Left lobe of liver (tissue), 2 donors: ENCODE measurements around the gene AKAIN1. TPM values are rescaled to one million over a fixed set of nuclear protein-coding genes. Genes with fewer than 3 reads are reported as not detected.

ENCODE experiments used
- ATAC-seq: fragments of 200-7000 bp; cut with Tn5 transposase; one replicate; pipeline ENCODE4 v1.9.1; 2020; ENCODE audit warnings: mild to moderate bottlenecking, moderate library complexity
- DNase-seq: peaks from one replicate; pipeline ENCODE4 v3.0.0-alpha.2; 2020; ENCODE audit warnings: low spot score
- total RNA-seq: library from RNA; stranded (reverse); gene quantifications from one replicate; pipeline ENCODE4 v1.2.1, GENCODE V29; 2021
- donor health status: DM: no; HTN: no; CAD: no; lungs with moderate emphysema.
- donor health status: DM: no; HTN: yes; CAD: no.

AKAIN1 gene, protein sequence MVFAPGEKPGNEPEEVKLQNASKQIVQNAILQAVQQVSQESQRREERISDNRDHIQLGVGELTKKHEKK
- total RNA-seq, result 0.88 TPM

DNA sequence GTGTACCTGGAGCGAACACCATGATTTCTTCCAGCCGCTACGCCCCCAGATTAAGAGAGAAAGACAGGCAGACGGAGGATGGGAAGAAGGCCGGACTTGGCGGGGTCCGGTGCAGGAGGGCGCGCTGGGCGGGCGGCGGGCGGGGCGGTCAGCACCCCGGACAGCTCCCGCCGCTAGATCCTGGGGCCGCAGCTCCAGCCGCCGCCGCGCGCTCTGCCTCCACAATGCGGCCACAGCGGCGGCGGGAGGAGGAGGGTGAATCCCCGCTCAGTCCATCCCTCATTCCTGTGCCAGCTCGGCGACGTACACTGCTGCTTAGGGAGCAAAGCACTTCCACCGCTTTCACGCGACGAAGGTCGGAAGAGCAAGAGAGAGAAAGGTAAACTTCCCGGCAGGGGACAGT, at the start of gene AKAIN1:
Gene AKAIN1, minus strand, starts transcription at position 226 of the 403 bp plus-strand sequence. Its CDS starts 204 bp downstream, at position 22.
- DNase-seq (no peak), ATAC-seq (peak; percentile 93)

DNA sequence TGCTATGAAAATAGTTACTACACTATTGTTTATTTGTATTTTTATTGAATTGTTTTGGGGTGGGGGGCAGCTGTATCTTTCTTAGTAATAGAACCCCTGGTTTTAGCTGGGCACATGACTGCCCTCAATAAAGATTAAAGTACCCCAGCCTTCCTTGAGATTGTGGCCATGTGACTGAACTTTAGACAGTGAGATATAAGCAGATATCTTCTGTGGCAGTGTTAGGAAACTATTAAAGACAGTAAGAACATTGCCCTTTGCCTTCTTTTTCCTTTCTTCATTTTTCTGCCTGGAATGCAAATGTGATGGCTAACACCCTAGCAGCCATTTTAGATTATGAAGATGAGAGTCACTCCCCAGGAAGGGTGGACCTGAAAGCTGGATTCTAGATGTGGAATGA, 47.9 kb upstream of the AKAIN1 start:
- DNase-seq (no peak), ATAC-seq (no peak)

- ATAC-seq, result no peak
- no peak for DNase-seq
Observed at GRCh38 chr18:5239447-5239846, 42.4 kb upstream of the AKAIN1 start.

GRCh38 chr18:5238371-5238976, 41.4 kb upstream of the AKAIN1 start:
- DNase-seq (peak; percentile 90), ATAC-seq (peak; percentile 86)

DNA sequence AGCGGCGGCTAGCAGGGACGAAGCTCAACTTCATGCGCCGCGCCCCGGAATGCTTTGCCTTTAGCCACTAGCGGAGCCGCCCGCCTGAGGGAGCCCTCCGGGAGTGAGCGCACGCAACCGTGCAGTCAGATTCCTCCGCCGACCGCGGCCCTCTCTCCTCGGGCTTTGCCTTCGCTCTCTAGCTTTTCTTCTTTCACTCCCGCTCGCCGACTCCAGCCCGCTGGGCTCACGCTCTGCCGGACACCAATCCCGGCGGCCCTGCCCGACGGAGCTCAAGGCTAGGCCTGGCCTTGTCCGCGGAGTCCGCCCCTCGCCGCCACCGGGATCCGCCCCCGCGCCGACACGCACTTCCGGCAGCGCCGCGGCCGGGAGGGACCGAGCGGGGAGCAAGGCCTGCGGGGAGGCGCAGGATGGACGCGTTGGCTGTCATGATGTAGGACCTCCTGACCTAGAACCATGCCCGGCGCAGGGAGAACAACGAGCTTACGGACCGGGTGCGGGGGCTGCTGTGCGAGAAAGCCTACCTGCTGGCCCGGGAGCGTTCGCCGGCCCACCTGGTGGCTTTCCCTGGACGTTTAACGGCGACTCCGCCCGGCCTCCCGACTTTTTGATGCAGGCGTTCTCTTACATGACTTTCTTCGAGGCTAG, 40.8 kb upstream of the AKAIN1 start:
- peak; percentile 91 for DNase-seq
- ATAC-seq, result peak; percentile 94

- DNase-seq, result no peak
Observed at GRCh38 chr18:5237083-5237722, 40.1 kb upstream of the AKAIN1 start.

DNA sequence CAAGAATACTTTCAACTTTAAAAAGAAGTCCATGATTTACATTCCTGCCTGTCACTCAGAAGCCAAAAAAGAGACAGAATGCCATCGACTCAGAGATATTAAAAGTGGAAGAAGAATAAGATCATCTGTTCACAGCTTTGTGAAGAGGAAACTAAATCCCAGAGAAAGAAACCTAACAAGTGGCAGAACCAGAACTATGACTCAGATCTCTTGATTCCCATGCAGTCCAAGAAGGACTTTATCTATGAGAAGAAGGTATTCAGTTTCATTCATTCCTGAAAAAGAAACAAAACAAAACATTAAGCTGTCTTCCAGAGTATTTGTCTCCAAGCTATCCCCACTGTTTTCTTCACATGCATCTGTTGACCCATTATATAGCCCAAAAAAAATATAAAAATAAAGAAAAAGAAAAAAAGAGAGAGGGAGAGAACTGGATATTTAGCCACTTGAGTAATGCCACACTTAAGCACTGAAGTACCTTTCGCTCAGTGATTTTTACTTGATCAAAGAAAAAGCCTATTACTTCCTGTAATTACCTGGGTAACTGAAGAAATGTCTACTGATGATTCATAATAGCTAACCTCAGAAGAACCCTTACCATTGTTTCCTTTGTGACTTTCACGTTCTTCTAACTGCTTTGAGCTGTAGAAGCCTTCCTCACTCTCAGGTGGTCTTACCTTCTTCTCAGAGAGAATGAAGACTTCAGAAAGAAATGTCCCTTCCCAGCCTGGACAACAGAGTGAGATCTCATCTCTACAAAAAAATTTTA, 17.7 kb upstream of the AKAIN1 start:
- no peak for ATAC-seq
- no peak for DNase-seq

More at GRCh38 chr18:5237083-5237722, 40.1 kb upstream of the AKAIN1 start:
- ATAC-seq, result peak; percentile 55

DNA sequence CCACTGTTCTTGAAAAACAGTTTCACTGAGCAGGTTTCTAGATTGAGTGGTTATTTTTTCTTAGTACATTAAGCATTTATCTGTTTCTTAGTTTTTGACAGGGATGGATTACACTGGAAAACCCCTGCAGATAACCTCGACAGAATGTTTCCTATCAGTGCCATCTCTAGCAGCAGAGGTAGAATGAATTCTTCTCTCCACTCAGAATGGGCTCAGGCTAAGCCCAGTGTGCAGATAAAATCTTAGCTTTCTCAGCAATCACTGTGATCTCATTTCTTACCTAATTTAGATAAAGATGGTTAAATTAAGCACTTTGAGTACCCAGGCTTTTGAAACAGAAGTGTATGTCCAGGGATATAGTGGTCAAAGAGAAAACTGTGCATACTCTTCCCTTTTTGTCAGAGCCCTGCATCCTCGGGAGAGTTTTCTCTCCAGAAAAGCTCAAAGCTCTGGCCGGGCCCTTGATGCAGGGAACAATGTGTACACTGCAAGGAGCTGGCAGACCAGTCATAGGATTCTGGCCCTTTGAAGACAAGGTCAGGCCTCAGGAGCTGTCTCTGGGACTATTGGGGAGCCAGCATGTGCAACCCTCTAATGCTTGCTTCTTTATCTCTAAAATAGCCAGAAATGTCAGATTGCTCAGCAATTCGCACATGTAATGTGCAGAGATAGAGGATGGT, 10.6 kb upstream of the AKAIN1 start:
- ATAC-seq (no peak), DNase-seq (no peak)

GRCh38 chr18:5198311-5198710, 1.3 kb upstream of the AKAIN1 start:
- no peak for DNase-seq
- ATAC-seq, result no peak

GRCh38 chr18:5197461-5197860, 404 bp upstream of the AKAIN1 start:
- no peak for ATAC-seq
- DNase-seq, result no peak

- ATAC-seq (peak; percentile 28), DNase-seq (no peak)
Observed at GRCh38 chr18:5196253-5197031, 615 bp downstream of the AKAIN1 start.

DNA sequence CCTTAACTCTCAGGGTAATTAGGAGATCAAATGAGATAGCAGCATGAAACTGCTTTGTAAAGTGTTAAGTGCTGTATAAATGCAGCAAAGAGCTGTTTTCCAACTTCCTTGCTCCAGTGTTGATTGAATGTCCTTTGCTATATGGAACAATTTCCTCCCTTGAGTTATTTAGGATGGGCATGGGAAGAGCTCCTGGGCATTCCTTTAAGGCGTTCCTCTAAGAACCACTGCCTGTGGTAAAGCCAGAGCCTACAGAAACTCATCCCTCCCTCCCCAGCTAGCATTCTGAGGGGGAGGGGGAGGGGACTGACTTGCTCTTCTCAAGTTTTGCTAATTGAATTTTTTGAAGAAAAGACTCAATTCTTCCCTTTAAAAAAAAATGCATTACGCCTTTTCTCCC, 1.4 kb downstream of the AKAIN1 start:
- DNase-seq (no peak), ATAC-seq (no peak)

- DNase-seq, result no peak
- ATAC-seq, result no peak
Observed at GRCh38 chr18:5180254-5180653, 16.8 kb downstream of the AKAIN1 start.

GRCh38 chr18:5178519-5178918, 18.5 kb downstream of the AKAIN1 start:
- DNase-seq (no peak), ATAC-seq (no peak)

- ATAC-seq (peak; percentile 18), DNase-seq (no peak)
Observed at GRCh38 chr18:5175378-5175777, 21.7 kb downstream of the AKAIN1 start.

DNA sequence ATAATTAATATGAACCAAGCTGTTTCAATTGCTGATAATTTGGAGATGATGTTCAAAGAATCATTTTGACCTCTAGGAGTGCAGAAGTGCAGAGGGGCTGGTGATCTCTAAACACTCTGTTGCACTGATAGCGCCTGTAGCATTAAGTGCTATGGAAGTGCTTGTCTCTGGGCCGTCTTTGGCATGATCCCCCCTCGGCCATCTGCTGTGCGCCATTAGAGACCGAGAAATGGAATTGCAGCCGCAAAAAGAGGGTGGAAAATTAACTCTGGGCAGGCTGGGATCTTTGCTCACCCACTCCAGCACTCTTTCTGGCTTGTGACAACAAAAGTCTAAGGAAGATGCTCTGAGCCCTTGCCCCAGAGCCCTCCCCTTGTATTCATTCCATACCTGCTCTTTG, 23.4 kb downstream of the AKAIN1 start:
- DNase-seq (no peak), ATAC-seq (no peak)

- no peak for DNase-seq
- no peak for ATAC-seq
Observed at GRCh38 chr18:5173236-5173635, 23.8 kb downstream of the AKAIN1 start.

GRCh38 chr18:5167831-5168230, 29.2 kb downstream of the AKAIN1 start:
- DNase-seq, result no peak
- no peak for ATAC-seq

DNA sequence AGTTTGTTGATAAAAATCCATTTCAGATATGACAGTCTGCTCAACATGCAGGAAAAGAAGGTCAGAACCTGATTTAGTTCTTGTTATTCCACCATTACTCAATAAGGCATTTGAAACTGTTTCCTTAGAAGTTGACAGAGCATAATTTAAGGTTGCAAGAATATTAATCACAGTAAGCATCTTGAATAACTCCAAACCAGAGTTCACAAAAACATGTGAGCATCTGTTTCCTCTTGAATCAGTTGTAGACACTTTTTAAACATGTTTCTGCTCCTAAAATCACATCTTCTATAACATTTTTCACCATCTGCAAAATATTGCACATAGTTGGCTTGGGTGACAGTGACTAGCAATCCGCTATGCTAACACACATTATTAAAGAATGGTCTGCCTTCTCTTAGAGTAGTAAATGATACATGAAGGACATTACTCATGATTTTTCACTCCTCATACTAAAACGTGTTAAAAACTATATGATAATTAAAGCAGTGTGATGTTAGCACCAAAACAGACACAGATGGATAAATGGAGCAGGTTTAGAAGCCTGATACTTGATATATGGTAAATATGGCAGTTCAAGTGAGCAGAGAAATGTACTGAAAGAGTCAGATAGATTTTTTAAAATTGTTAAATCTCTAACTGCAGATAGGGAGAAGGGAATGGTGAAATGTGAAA, 30.3 kb downstream of the AKAIN1 start:
- ATAC-seq (no peak), DNase-seq (no peak)
